Tibial nerve (tissue), 4 donors: ENCODE data around the gene MRPS27.
A peak's percentile ranks its signal among the peaks of the same experiment; 100 is the strongest.

Experiments
- EP300 ChIP-seq, 2 donors: sonication (generic); formaldehyde crosslinking; IDR thresholded peaks; one replicate each; pipeline ENCODE4 v1.6.1; 2017; ENCODE audit warnings: antibody characterized with exemption in 2 of 2, mild to moderate bottlenecking in 1 of 2
- TF ChIP-seq, protein P1 (sequence below), 5 experiments: fragments of 200-600 bp in 3 of 5; fragments of 450-650 bp in 2 of 5; sonication (generic) in 3 of 5; IDR thresholded peaks; one replicate each; pipeline ENCODE4 v1.5.1; 2016 to 2019; ENCODE audit warnings: antibody characterized with exemption in 5 of 5, mild to moderate bottlenecking in 3 of 5, moderate library complexity in 2 of 5

- TF ChIP-seq, protein P1, sequence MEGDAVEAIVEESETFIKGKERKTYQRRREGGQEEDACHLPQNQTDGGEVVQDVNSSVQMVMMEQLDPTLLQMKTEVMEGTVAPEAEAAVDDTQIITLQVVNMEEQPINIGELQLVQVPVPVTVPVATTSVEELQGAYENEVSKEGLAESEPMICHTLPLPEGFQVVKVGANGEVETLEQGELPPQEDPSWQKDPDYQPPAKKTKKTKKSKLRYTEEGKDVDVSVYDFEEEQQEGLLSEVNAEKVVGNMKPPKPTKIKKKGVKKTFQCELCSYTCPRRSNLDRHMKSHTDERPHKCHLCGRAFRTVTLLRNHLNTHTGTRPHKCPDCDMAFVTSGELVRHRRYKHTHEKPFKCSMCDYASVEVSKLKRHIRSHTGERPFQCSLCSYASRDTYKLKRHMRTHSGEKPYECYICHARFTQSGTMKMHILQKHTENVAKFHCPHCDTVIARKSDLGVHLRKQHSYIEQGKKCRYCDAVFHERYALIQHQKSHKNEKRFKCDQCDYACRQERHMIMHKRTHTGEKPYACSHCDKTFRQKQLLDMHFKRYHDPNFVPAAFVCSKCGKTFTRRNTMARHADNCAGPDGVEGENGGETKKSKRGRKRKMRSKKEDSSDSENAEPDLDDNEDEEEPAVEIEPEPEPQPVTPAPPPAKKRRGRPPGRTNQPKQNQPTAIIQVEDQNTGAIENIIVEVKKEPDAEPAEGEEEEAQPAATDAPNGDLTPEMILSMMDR (IDR thresholded peaks at IDR 0.05) = peak; percentile 86 to 98 (median 95)
- TF ChIP-seq EP300 (IDR thresholded peaks at IDR 0.05) = peak in 1 of 2 donors; percentile 98
Observed at GRCh38 chr5:72307968-72308852, 11.8 kb downstream of the MRPS27 start.
